GM21515 (cell line): ENCODE results near the gene ATP11B.

Experiments
- ATAC-seq: cut with Tn5 transposase; IDR thresholded peaks from one replicate; pipeline ENCODE4 v1.9.1; 2021; ENCODE audit not compliant: unreplicated experiment

The ATP11B gene

GRCh38 chr3:182908471-182908870, 115.2 kb downstream of the ATP11B start:
- no peak for ATAC-seq

DNA sequence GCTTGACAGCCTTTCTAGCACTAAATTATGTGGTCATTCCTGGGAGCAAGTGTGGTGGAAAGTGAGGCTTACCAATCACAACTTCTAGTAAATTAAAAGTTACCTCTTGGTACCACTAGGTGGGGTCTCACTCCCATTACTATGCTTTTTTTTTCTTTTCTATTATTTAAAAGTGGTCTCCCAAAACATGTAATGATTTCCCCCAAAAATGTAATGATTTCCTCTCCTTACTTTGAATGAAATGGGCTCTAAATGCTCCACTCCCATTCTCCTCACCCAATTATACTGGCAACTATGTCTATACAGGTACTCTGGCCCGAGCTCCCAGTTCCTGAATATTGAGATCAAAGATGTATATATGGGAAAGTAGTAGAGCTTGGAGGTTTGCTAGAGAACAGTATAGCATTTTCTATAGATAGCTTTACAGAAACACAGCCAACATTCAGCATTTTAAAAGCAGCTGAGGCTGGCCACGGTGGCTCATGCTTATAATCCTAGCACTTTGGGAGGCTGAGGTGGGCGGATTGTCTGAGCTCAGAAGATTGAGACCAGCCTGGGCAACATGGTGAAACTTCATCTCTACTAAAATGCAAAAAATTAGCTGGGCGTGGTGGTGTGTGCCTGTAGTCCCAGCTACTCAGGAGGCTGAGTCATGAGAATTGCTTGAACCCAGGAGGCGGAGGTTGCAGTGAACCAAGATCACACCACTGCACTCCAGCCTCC, 116.2 kb downstream of the ATP11B start:
- ATAC-seq = no peak

DNA sequence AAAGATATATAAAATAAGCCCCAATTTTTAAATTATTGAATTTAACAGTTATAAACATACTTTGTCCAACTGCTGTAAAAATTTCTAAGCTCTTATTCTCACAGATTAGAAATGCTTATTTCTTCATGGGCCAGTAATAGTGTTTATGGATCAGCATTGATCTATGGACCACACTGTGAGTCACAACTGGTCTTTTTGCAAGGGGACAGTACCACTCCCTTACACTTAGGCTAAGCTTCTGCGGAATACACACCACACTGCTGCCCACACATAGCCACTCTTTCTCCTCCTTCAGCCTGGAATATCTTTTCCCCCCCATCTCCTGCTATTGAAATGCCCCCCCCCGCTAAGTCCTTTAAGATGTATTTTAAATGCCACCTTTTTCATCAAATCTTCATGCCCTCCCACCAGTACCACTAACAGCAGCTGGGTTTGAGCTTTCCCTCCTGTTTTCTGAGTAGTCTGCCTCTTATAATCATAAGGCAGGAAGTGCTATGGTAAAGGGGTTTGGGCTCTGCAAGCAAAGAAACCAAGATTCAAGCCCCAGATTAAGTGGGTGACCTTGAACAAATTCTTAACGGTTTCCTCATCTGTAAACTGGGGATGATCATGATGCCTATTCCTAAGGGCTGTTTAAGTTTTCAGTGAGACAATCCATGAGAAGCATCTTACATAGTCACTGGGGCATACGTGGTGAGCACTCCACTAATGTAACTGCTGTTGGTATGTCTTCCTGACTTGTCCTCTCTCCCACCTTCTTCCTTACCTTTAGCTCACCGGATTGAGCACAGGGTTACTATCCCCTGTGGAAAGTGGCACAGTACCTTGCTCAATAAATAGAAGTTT, 117.9 kb downstream of the ATP11B start:
- no peak for ATAC-seq

DNA sequence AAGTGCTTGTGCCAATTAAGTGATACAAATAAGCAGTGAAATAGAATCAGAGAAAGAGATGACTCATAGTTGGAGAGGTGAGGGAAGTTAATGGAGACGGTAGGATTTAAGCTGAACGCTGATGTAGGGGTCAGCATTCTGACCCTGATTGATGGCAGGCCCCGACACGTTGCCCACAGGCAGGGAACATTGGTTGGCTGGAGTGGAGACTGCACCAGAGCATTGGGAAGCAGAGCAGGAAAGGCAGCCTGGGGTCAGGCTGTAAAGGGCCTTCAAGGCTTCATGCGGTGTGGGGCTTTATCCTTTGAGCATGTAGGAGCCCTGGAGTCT, 118.4 kb downstream of the ATP11B start:
- no peak for ATAC-seq

DNA sequence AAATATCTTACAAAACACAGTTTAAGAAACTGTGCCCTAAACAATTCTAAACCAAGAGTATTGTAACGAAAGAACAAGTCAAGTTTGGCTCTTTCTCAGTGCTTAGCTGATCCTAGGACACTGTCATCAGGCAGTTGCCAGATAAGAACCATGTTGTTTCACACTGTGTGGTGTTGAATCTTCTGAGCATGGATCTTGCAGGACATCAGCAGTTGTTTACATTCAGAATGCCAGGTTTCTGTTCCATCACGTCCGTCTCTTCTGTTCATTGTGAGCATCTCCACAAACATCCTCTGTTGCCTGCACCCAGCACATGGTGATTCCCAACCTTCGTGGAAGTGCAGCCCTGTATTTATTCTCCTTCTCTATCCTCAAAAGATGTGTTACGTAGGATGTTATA, 119.2 kb downstream of the ATP11B start:
- ATAC-seq = no peak

DNA sequence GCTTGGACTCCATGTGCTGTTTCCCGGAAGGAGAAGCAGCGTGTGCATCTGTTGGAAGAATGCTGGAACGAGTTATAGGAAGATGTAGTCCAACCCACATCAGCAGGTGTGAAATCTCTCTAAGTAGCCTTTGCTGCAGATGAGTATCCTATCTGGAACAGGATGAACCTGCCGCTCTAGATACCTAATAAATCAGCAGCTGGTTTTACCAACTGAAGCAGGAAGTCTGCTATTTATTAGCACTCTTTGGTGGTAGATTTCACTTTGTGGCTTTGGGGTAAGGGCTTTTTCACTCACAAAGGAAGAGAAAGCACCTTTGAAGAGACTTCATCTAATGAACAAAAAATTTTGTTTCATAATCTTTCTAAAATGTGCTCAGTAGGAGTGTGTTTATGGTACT, 120.6 kb downstream of the ATP11B start:
- peak; percentile 88 for ATAC-seq

- ATAC-seq = peak; percentile 31
These were observed 121.0 kb downstream of the ATP11B start for GRCh38 chr3:182914341-182914740.

- no peak for ATAC-seq
These were observed 123.8 kb downstream of the ATP11B start for GRCh38 chr3:182917134-182917533.

DNA sequence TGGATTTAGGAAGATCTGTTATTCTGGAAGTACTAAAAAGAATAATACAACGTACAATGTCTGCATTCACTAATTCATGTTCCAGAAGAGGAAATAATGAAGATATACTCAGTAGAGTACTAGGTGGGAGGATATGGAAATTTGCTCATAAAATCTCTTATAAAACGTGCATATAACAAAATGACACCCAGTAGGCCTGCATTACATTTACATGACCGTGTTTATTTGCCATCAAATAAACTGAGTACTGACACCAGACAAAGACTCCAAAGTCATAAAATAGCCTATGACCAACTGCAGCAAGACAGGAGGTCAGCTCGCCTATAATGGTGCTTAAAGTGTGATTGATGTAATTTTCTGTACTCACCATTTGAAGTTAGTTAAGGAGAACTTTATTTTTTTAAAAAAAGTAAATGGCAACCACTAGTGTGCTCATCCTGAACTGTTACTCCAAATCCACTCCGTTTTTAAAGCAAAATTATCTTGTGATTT, 126.6 kb downstream of the ATP11B start:
- no peak for ATAC-seq

- ATAC-seq = no peak
These were observed 127.3 kb downstream of the ATP11B start for GRCh38 chr3:182920515-182921084.

GRCh38 chr3:182921665-182922355, 128.5 kb downstream of the ATP11B start:
- ATAC-seq = no peak

DNA sequence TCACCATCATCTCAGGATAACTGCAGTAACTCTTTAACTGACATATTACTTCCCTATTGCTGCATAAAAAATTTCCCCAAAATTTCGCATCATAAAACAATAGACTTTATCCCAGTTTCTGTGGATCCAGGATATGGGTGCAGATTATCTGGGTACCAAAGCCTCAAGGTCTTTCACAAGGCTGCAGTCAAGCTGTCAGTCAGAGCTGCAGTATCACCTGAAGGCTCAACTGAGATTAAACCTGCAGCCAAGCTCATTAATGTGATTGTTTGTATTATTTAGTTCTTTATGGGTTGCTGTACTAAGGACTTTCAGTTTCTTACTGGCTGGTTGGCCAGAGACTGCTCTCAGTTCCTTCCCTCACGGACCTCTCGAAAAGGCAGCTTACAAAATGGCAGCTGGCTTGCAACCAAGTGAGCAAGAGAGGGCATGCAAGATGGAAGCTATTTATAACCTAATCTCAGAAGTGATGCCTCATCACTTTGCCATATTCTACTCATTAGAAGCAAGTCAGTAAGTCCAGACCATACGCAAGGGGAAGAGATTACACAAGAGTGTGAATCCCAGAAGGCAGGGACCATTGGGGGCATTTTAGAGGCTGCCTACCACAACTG, 132.1 kb downstream of the ATP11B start:
- ATAC-seq = peak; percentile 93

DNA sequence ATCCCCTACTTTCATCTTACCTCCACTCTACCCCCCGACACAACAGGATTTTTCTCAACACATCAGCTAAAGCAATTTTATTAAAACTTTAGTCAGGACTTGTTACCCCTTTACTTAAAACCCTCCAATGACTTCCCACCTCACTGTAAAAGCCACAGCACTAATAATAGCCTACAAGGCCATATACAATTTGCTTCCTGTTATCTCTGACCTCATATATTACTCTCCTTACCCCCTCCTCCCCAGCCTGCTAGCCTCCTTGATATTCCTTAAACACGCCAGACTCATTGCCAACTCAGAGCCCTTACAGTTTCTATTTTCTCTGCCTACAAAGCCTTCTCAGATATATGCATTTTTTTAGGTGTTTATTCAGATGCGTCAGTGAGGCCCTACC, 132.6 kb downstream of the ATP11B start:
- ATAC-seq = peak; percentile 14

DNA sequence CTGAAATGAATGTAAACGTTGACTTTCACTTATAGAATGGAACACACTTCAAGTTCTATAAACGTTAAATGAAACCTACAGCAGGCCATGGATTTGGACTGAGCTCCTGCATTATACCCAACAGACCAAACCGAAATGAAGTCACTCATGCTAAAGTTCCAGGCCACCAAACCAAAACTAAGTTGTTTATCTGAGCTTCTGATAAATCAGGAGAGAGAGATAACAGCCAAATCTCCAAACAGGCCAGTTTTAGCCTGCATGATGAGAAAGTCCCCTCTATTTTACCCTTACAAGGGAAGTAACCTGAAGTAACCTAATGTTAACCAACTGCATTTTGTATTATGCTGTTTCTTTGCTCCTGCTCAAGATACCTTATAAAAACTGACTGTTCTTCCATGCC, 142.5 kb downstream of the ATP11B start:
- ATAC-seq = no peak

DNA sequence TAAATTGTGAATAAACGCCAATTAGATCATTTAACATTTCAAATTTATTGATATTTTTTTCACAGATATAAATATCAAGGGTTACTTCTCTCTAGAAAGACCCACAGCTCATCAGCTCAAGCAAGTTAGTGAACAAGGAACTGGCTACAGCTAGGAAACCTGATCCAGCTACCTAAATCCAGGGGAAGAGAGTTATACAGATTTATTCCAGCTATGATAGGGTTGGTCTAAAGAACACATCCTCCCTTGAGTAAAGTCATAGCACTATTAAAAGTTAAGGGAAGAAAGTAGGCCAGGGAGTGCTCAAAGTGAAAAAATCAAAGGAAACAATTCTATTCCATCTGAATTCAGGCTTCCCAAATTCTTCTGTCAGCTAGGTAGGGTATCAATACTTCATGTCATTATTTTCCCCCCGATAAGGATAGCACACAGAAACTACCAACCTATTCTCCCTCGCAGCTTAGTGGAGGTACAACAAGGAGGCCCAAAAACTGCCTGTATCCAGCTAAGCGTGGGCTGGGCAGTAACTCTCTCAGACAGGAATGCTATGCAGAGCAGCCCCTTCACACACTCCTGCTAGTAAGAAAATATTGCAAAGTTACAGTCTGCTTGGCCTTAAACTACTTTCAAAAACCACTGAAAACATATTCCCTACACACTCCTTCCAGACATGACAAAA, 143.1 kb downstream of the ATP11B start:
- ATAC-seq = no peak

GRCh38 chr3:182936918-182937285, 143.6 kb downstream of the ATP11B start:
- ATAC-seq = no peak

DNA sequence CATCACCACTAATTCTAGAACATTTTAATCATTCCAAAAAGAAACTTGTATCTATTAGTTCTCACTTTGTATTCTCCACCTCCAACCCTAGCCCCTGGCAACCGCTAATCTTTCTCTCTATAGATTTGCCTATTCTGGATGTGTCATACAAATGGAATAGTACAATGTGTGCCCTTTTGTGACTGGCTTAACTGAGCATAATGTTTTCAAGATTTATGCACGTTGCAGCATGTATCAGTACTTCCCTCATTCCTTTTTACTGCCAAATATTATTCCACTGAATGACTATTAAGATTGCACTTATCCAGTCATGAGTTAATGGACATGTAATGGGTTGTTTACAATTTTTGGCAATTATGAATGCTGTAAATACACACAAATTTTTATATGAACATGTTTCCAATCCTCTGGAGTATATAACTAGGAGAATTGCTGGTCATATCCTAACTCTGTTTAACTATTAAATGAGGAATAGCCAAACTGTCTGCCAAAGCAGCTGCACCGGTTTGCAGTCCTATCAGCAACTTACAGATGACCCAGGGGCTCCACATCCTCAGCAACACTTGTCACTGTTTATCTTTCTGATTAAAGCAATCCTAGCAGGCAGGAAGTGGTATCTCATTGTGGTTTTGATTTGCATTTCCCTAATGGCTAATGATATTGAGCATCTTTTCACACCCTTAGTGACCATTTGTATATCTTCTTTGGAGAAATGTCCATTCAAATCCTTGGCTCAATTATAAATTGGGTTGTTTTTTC, 144.2 kb downstream of the ATP11B start:
- ATAC-seq = peak; percentile 84

DNA sequence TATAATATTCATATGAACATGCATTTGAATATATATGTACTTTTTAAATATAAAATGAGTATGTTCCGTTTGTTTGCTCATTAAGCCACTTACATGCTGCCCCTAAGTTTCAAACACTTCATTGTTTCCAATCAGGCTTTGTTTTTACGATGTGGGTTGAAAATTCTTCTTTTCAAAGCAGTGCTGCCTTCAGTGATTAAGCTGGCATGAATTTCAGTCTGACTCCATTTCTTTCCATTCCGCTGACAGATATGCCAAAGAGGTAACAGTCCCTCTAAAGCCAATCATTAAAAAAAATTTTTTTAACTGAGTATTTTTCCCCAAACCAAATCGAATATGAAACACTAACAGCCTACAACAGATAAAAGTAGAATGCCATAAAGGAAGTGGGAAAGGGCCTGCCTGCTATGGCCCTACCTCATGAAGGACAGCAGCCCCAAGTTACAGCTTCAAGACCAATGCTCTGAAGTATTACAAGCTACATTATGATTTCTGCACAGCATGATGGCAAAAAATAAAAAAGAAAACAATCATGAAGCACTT, 147.0 kb downstream of the ATP11B start:
- ATAC-seq = no peak

GRCh38 chr3:182941719-182942118, 148.4 kb downstream of the ATP11B start:
- no peak for ATAC-seq
